Measurements from ENCODE around the gene AGPAT3. TPM values are rescaled to one million over a fixed set of nuclear protein-coding genes. Genes with fewer than 3 reads are reported as not detected.

The AGPAT3 gene
- total and polyA plus RNA-seq, 2 donors (not counting 3 experiments of a cell fraction or from before 2014, with no cell fraction given), result 39.9 to 76.7 TPM

GRCh38 chr21:43861706-43862105 is 3.3 kb upstream of the AGPAT3 start:
- BruUV-seq (replicated peaks), result no TSS peak
- no peak for FAIRE-seq
- Histone ChIP-seq H3K4me3 (replicated peaks in 1 of 3; ENCODE audit: insufficient read depth in 1 of 3, low read depth in 1 of 3, low read length in 3 of 3) (no peak overlapping the region), H4K20me1 (replicated peaks; ENCODE audit: control insufficient read depth, extremely low read depth, insufficient read depth, low read length) (no peaks in the 10 kb centered on the region), H3K27me3 (ENCODE audit: control insufficient read depth in 2 of 2, insufficient read depth in 2 of 2, low read length in 2 of 2) (no peaks in the 10 kb centered on the region), H3K79me2 (ENCODE audit: control insufficient read depth, insufficient read depth, low read length) (peaks cover 13% of the 10 kb centered on the region), H3K36me3 (ENCODE audit: control insufficient read depth in 2 of 2, extremely low read depth in 1 of 2, insufficient read depth in 2 of 2, low read length in 2 of 2) (no peaks in the 10 kb centered on the region), H3K27ac (ENCODE audit: insufficient read depth, low read depth, low read length) (no peak overlapping the region), H3K9me3 (replicated peaks; ENCODE audit: control insufficient read depth, insufficient read depth, low read length) (no peaks in the 10 kb centered on the region), H3K9ac (replicated peaks; ENCODE audit: extremely low read depth, insufficient read depth, low read length) (no peak overlapping the region), H3K4me1 (ENCODE audit: control insufficient read depth, extremely low read depth, insufficient read depth, low read length) (peaks cover 10% of the 10 kb centered on the region), H3K4me2 (ENCODE audit: insufficient read depth, low read length) (no peak overlapping the region), H2AFZ (ENCODE audit: low read depth, low read length) (no peak overlapping the region), H3K9me1 (replicated peaks; ENCODE audit: control insufficient read depth, extremely low read depth, insufficient read depth, low read length) (no peaks in the 10 kb centered on the region)
- ChIA-PET CTCF (interaction anchor here (0.7 to 1.3 kb wide), 3 partner anchors 9 to 78 kb away, joined by 3 read pairs; no protein-coding TSS in a partner anchor), POLR2A (no interaction called here)
- intact Hi-C loops (cut with micrococcal nuclease), result loop anchor here (5.0 kb wide), 1 partner anchor 49 kb away; no protein-coding TSS in a partner anchor
- TF ChIP-seq EZH2 (IDR thresholded peaks at IDR 0.05; ENCODE audit: borderline replicate concordance, low read depth, low read length, severe bottlenecking), result no peak
- TF ChIP-seq POLR2A (IDR thresholded peaks at IDR 0.05; ENCODE audit: low read depth, low read length), result no peak
- no peak for TF ChIP-seq CTCF (IDR thresholded peaks at IDR 0.05; ENCODE audit: extremely low read depth in 1 of 2, insufficient read depth in 1 of 2, low read depth in 1 of 2, low read length in 2 of 2)
- no peak for TF ChIP-seq MAX (IDR thresholded peaks at IDR 0.05; ENCODE audit: insufficient read depth, insufficient read length)
- no peak for TF ChIP-seq GATA2 (IDR thresholded peaks at IDR 0.05; ENCODE audit: insufficient read depth, insufficient read length, low read depth, low read length)
- dilution Hi-C loops (cut with MboI; ENCODE audit: extremely low pct_ligation_motif_present, low sequenced_read_pairs), result no loop called here
- no peak for DNase-seq (ENCODE audit: low read depth, low spot score)
